ENCODE measurements around the gene RALA.
"Not testable (repeated sequence)": the region's sequence is repeated elsewhere in the genome, so short reads cannot be mapped to it uniquely, and the experiment has no call there.

Gene RALA

DNA sequence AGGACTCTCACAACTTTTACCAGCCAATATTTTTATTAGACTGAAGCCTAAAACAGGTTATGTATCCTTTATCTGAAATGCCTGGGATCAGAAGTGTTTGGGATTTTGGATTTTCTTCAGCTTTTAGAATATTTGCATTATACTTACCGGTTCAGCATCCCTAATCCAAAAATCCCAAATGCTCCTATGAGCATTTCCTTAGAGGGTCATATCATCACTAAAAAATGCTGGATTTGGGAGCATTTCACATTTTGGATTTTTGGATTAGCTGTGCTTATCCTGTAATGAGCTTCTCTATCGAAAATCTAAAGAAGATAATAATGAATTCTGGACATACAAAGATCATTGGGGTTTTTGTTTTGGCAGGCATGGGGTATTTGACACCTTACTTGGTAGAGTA is 53.0 kb downstream of the RALA start:
- Histone ChIP-seq H2AFZ (ENCODE audit: low read depth, low read length) (no peak overlapping the region), H3K27me3 (ENCODE audit: control insufficient read depth in 1 of 2, insufficient read depth in 1 of 2, low read length in 2 of 2) (no peaks in the 10 kb centered on the region), H3K79me1 (replicated peaks; ENCODE audit: low read length, poor library complexity, severe bottlenecking) (peaks cover 12% of the 10 kb centered on the region), H3K36me3 (ENCODE audit: control insufficient read depth in 1 of 2, insufficient read depth in 2 of 2, low read depth in 1 of 2, low read length in 2 of 2) (peaks cover 0 to 3% of the 10 kb centered on the region in 2 experiments), H3K23ac (ENCODE audit: low read length in 2 of 2) (no peak overlapping the region), H3K27ac (ENCODE audit: low read length, poor library complexity, severe bottlenecking) (no peak overlapping the region), H3K18ac (ENCODE audit: low read depth in 1 of 2, low read length in 2 of 2) (no peak overlapping the region), H2AK5ac (ENCODE audit: low read length, severe bottlenecking) (no peak overlapping the region), H3K4me2 (ENCODE audit: low read length, poor library complexity, severe bottlenecking) (no peak overlapping the region), H3K4ac (ENCODE audit: low read depth in 1 of 2, low read length in 2 of 2) (no peak overlapping the region), H3K4me1 (ENCODE audit: control insufficient read depth, insufficient read depth, low read depth, low read length) (no peaks in the 10 kb centered on the region), H3K9me3 (ENCODE audit: control insufficient read depth, low read length) (no peaks in the 10 kb centered on the region), H3K14ac (ENCODE audit: low read length in 2 of 2) (no peak overlapping the region), H4K8ac (ENCODE audit: low read length) (no peak overlapping the region), H2BK12ac (ENCODE audit: low read length in 2 of 2) (no peak overlapping the region), H2BK120ac (ENCODE audit: low read depth, low read length) (no peak overlapping the region), H2BK15ac (ENCODE audit: low read depth, poor library complexity, severe bottlenecking) (no peak overlapping the region), H2BK5ac (ENCODE audit: low read depth, low read length, poor library complexity, severe bottlenecking) (no peak overlapping the region), H3K4me3 (ENCODE audit: insufficient read depth in 1 of 2, low read depth in 1 of 2, low read length in 2 of 2) (no peak overlapping the region), H3K9ac (ENCODE audit: low read length) (no peak overlapping the region), H4K91ac (ENCODE audit: low read length) (no peak overlapping the region)
- WGBS = 100% methylated on average over 1 of the region's 2 CpGs
- DNase-seq = no peak

DNA sequence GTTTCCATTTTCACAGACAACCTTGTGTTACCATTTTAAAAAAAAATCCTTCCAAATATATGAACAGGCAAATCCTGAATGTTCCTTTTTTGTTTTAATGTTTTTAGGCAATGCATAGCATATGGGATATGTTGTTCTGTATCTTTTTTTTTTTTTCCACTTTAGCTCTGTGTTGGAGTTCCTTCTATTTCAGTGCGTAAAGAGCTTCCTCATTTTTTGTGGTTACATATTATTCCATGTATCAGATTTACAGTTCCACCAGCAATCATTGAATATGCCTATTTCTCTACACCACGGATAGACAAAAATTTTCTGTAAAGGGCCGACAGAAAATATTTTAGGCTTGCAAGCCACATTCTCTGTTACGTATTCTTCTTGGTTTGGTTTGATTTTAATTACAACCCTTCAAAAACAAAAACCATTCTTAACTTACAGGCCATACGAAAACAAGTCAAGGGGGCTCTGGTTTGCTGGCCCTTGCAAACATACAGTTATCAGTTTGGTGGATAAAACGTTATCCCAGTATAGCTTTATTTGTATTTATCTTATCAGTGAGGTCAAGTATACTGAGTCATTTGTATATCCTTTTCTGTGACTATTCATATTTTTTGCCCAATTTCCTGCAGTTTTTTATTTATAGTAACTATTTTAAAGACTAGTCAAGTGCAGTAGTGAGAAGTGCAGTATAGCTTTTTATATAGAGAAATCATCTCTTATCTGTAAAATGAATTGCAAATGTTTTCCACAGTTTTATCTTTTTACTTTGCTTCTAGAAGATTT is 55.7 kb downstream of the RALA start:
- Histone ChIP-seq H3K27ac (ENCODE audit: low read length, poor library complexity, severe bottlenecking) (no peak overlapping the region), H3K27me3 (ENCODE audit: control insufficient read depth in 1 of 2, insufficient read depth in 1 of 2, low read length in 2 of 2) (no peaks in the 10 kb centered on the region), H2BK12ac (ENCODE audit: low read length in 2 of 2) (no peak overlapping the region), H2AK5ac (ENCODE audit: low read length, severe bottlenecking) (no peak overlapping the region), H3K4me1 (ENCODE audit: control insufficient read depth, insufficient read depth, low read depth, low read length) (peaks cover 2% of the 10 kb centered on the region), H2BK5ac (ENCODE audit: low read depth, low read length, poor library complexity, severe bottlenecking) (no peak overlapping the region), H3K4me3 (ENCODE audit: insufficient read depth in 1 of 2, low read depth in 1 of 2, low read length in 2 of 2) (no peak overlapping the region), H2BK15ac (ENCODE audit: low read depth, poor library complexity, severe bottlenecking) (no peak overlapping the region), H4K8ac (ENCODE audit: low read length) (no peak overlapping the region), H3K36me3 (ENCODE audit: control insufficient read depth in 1 of 2, insufficient read depth in 2 of 2, low read depth in 1 of 2, low read length in 2 of 2) (peaks cover 0 to 3% of the 10 kb centered on the region in 2 experiments), H3K9me3 (ENCODE audit: control insufficient read depth, low read length) (no peaks in the 10 kb centered on the region), H3K4me2 (ENCODE audit: low read length, poor library complexity, severe bottlenecking) (no peak overlapping the region), H4K91ac (ENCODE audit: low read length) (no peak overlapping the region), H3K18ac (ENCODE audit: low read depth in 1 of 2, low read length in 2 of 2) (no peak overlapping the region), H3K4ac (ENCODE audit: low read depth in 1 of 2, low read length in 2 of 2) (no peak overlapping the region), H3K79me1 (replicated peaks; ENCODE audit: low read length, poor library complexity, severe bottlenecking) (peaks cover 12% of the 10 kb centered on the region), H2BK120ac (ENCODE audit: low read depth, low read length) (no peak overlapping the region), H3K23ac (ENCODE audit: low read length in 2 of 2) (no peak overlapping the region), H2AFZ (ENCODE audit: low read depth, low read length) (no peak overlapping the region), H3K14ac (ENCODE audit: low read length in 2 of 2) (no peak overlapping the region), H3K9ac (ENCODE audit: low read length) (no peak overlapping the region)
- peak; percentile 67 for DNase-seq
- 75% methylated on average over 4 of the region's 6 CpGs for WGBS

DNA sequence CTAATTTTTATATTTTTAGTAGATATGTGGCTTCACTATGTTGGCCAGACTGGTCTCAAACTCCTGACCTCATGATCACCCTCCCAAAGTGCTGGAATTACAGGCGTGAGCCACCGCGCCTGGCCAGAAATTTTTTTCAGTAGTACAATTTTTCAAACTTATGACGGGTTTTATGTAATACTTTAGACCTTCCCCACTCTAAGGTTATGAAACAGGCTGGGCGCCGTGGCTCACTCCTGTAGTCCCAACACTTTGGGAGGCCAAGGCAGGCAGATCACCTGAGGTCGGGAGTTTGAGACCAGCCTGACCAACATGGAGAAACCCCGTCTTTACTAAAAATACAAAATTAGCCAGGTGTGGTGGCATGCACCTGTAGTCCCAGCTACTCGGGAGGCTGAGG is 56.5 kb downstream of the RALA start:
- H3K36me3 ChIP-seq (ENCODE audit: control insufficient read depth in 1 of 2, insufficient read depth in 2 of 2, low read depth in 1 of 2, low read length in 2 of 2); H3K14ac ChIP-seq (ENCODE audit: low read length in 2 of 2); H3K27ac ChIP-seq (ENCODE audit: low read length, poor library complexity, severe bottlenecking); H2BK15ac ChIP-seq (ENCODE audit: low read depth, poor library complexity, severe bottlenecking); H3K18ac ChIP-seq (ENCODE audit: low read depth in 1 of 2, low read length in 2 of 2); H4K8ac ChIP-seq (ENCODE audit: low read length); DNase-seq; H3K4me3 ChIP-seq (ENCODE audit: insufficient read depth in 1 of 2, low read depth in 1 of 2, low read length in 2 of 2); H2BK5ac ChIP-seq (ENCODE audit: low read depth, low read length, poor library complexity, severe bottlenecking); H3K9me3 ChIP-seq (ENCODE audit: control insufficient read depth, low read length); H3K4ac ChIP-seq (ENCODE audit: low read depth in 1 of 2, low read length in 2 of 2); H2AFZ ChIP-seq (ENCODE audit: low read depth, low read length); H3K23ac ChIP-seq (ENCODE audit: low read length in 2 of 2); H3K4me2 ChIP-seq (ENCODE audit: low read length, poor library complexity, severe bottlenecking); H2AK5ac ChIP-seq (ENCODE audit: low read length, severe bottlenecking); H4K91ac ChIP-seq (ENCODE audit: low read length); H2BK12ac ChIP-seq (ENCODE audit: low read length in 2 of 2); H3K4me1 ChIP-seq (ENCODE audit: control insufficient read depth, insufficient read depth, low read depth, low read length); H3K27me3 ChIP-seq (ENCODE audit: control insufficient read depth in 1 of 2, insufficient read depth in 1 of 2, low read length in 2 of 2); H3K9ac ChIP-seq (ENCODE audit: low read length); H2BK120ac ChIP-seq (ENCODE audit: low read depth, low read length): not testable (repeated sequence)
- H3K79me1 ChIP-seq (replicated peaks; ENCODE audit: low read length, poor library complexity, severe bottlenecking) = peaks cover 13% of the 10 kb centered on the region
- 95% methylated on average over 7 of the region's 9 CpGs for WGBS

DNA sequence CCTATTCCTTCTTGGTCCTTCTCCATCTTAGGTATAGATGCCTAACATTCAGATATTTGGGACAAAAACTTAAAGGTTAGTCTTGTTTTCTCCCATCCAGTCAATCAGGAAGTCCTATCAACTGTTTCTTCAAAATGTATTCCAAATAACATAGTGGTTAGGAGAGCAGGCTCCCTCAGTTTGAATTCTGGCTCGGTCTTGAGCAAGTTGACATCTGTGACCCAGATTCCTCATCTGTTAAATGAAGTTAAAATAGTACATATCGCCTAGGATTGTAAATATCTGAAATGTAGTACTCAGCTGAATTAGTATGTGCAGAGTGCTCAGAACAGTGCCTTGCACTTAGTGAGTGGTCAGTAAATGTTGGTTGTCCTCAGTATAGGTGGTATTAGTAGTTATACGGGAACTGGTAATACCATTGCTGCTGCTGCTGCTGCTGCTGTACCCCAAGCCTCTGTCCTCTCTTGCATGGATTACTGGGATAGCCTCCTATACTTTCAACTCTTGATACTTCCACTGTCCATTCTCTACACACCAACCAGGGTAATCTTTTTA is 58.6 kb downstream of the RALA start:
- WGBS = 97% methylated on average over 3 of the region's 3 CpGs
- Histone ChIP-seq H3K9ac (ENCODE audit: low read length) (no peak overlapping the region), H3K9me3 (ENCODE audit: control insufficient read depth, low read length) (no peaks in the 10 kb centered on the region), H3K4me1 (ENCODE audit: control insufficient read depth, insufficient read depth, low read depth, low read length) (peaks cover 4% of the 10 kb centered on the region), H3K23ac (ENCODE audit: low read length in 2 of 2) (no peak overlapping the region), H3K4me3 (ENCODE audit: insufficient read depth in 1 of 2, low read depth in 1 of 2, low read length in 2 of 2) (no peak overlapping the region), H4K91ac (ENCODE audit: low read length) (no peak overlapping the region), H3K14ac (ENCODE audit: low read length in 2 of 2) (no peak overlapping the region), H3K27ac (ENCODE audit: low read length, poor library complexity, severe bottlenecking) (no peak overlapping the region), H3K27me3 (ENCODE audit: control insufficient read depth in 1 of 2, insufficient read depth in 1 of 2, low read length in 2 of 2) (no peaks in the 10 kb centered on the region), H2AK5ac (ENCODE audit: low read length, severe bottlenecking) (no peak overlapping the region), H2BK15ac (ENCODE audit: low read depth, poor library complexity, severe bottlenecking) (no peak overlapping the region), H2BK12ac (ENCODE audit: low read length in 2 of 2) (peak overlapping the region in 1 of 2 experiments; percentile 21), H2BK5ac (ENCODE audit: low read depth, low read length, poor library complexity, severe bottlenecking) (no peak overlapping the region), H3K36me3 (ENCODE audit: control insufficient read depth in 1 of 2, insufficient read depth in 2 of 2, low read depth in 1 of 2, low read length in 2 of 2) (no peaks in the 10 kb centered on the region), H3K79me1 (replicated peaks; ENCODE audit: low read length, poor library complexity, severe bottlenecking) (peaks cover 18% of the 10 kb centered on the region), H3K18ac (ENCODE audit: low read depth in 1 of 2, low read length in 2 of 2) (peak overlapping the region; percentile 28 to 54), H2AFZ (ENCODE audit: low read depth, low read length) (no peak overlapping the region), H3K4me2 (ENCODE audit: low read length, poor library complexity, severe bottlenecking) (no peak overlapping the region), H2BK120ac (ENCODE audit: low read depth, low read length) (no peak overlapping the region), H3K4ac (ENCODE audit: low read depth in 1 of 2, low read length in 2 of 2) (no peak overlapping the region), H4K8ac (ENCODE audit: low read length) (no peak overlapping the region)
- DNase-seq = no peak
